TTC549 (cell line): Measurements from ENCODE around the gene KLK10.

ENCODE experiments used
- FAIRE-seq: peaks from 2 replicates; lab custom pipeline; 2012; peaks lifted over from hg19 to GRCh38; lab: Jason Lieb, UNC

KLK10 gene

GRCh38 chr19:51019544-51019925 lies at the start of gene KLK10:
KLK10 (minus strand) TSS chr19:51019709; CDS start chr19:51019130, 579 bp downstream.
- no peak for FAIRE-seq

- FAIRE-seq: no peak
Observed at GRCh38 chr19:51066393-51067186, 47.1 kb upstream of the KLK10 start.

- FAIRE-seq: no peak
Observed at GRCh38 chr19:51065221-51065960, 45.9 kb upstream of the KLK10 start.

GRCh38 chr19:51064534-51065220 lies 45.2 kb upstream of the KLK10 start, which contains the start of gene KLK13:
KLK13 (minus strand) TSS chr19:51065092; CDS start chr19:51065067, 25 bp downstream.
- FAIRE-seq: no peak

GRCh38 chr19:51063664-51064063 lies 44.2 kb upstream of the KLK10 start:
- FAIRE-seq: no peak

- FAIRE-seq: no peak
Observed at GRCh38 chr19:51060973-51061372, 41.5 kb upstream of the KLK10 start.

GRCh38 chr19:51060336-51060735 lies 40.8 kb upstream of the KLK10 start:
- FAIRE-seq: no peak

- FAIRE-seq: no peak
Observed at GRCh38 chr19:51059715-51060114, 40.2 kb upstream of the KLK10 start.

- no peak for FAIRE-seq
Observed at GRCh38 chr19:51055866-51056265, 36.4 kb upstream of the KLK10 start.

- no peak for FAIRE-seq
Observed at GRCh38 chr19:51047031-51047335, 27.5 kb upstream of the KLK10 start.

- no peak for FAIRE-seq
Observed at GRCh38 chr19:51044327-51044726, 24.8 kb upstream of the KLK10 start.

GRCh38 chr19:51043497-51043896 lies 24.0 kb upstream of the KLK10 start:
- no peak for FAIRE-seq

GRCh38 chr19:51040151-51040550 lies 20.6 kb upstream of the KLK10 start:
- FAIRE-seq: no peak

GRCh38 chr19:51036519-51036918 lies 17.0 kb upstream of the KLK10 start:
- no peak for FAIRE-seq

- FAIRE-seq: no peak
Observed at GRCh38 chr19:51034704-51035103, 15.2 kb upstream of the KLK10 start, which contains the start of gene KLK12. KLK12 (minus strand) TSS chr19:51035002; CDS start chr19:51034621, 381 bp downstream.

- no peak for FAIRE-seq
Observed at GRCh38 chr19:51031880-51032225, 12.3 kb upstream of the KLK10 start.

GRCh38 chr19:51031220-51031879 lies 11.8 kb upstream of the KLK10 start:
- FAIRE-seq: no peak

- FAIRE-seq: no peak
Observed at GRCh38 chr19:51030631-51031030, 11.1 kb upstream of the KLK10 start.

GRCh38 chr19:51029718-51030117 lies 10.2 kb upstream of the KLK10 start:
- no peak for FAIRE-seq

- no peak for FAIRE-seq
Observed at GRCh38 chr19:51027873-51028272, 8.4 kb upstream of the KLK10 start.

GRCh38 chr19:51027126-51027806 lies 7.8 kb upstream of the KLK10 start:
- no peak for FAIRE-seq

- no peak for FAIRE-seq
Observed at GRCh38 chr19:51026554-51026831, 7.0 kb upstream of the KLK10 start, which contains the start of gene KLK11. KLK11 (minus strand) TSS chr19:51026616; CDS start chr19:51025631, 985 bp downstream.
